ENCODE data around the gene ZNF846.
"Not testable (repeated sequence)": the region's sequence is repeated elsewhere in the genome, so short reads cannot be mapped to it uniquely, and the experiment has no call there.

ZNF846 gene

DNA sequence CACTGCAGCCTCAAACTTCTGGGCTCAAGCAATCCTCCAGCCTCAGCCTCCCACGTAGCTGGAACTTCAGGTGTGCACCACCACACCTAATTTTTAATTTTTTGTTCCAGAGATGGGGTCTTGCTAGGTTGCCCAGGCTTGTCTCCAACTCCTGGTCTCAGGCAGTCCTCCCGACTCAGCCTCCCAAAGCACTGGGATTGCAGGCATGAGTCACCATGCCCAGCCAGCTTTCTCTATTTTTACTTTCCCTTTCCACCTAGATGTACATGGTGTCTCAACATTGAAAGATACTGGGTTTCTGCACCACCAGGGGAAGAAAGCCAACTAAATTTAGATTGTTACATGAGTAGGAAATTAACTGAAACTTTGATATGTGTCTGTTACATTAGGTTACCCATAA is 13.8 kb upstream of the ZNF846 start:
- DNase-seq = no peak

DNA sequence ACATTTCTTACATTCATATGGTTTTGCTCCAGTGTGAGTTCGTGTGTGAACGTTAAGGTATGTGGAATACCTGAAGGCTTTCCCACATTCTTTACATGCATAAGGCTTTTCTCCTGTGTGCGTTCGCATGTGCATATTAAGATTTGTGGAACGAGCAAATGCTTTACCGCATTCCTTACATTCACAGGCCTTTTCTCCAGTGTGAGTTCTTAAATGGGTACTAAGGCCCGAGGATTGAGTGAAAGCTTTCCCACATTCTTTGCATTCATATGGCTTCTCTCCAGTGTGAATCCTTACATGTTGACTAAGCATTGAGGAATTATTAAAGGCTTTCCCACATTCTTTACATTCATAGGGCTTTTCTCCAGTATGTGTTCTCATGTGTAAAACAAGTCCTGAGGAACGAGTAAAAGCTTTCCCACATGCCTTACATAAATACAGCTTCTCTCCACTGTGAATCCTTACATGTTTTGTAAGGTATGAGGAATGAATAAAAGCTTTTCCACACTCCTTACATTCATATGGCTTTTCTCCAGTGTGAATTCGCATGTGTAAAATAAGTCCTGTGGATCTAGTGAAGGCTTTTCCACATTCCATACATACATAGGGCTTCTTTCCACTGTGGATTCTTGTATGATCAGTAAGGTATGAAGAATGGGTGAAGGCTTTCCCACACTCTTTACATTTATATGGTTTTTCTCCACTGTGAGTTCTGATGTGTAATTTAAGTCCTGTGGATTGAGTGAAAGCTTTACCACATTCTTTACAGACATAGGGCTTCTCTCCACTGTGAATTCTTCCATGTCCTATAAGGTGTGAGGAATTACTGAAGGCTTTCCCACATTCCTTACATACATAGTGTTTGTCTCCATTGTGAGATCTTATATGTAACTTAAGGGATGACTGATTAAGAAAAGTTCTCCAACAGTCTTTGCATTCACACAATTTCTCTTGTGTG is 10.7 kb downstream of the ZNF846 start:
- no peak for DNase-seq

GRCh38 chr19:9752701-9753443 is 15.7 kb downstream of the ZNF846 start:
- no peak for DNase-seq

DNA sequence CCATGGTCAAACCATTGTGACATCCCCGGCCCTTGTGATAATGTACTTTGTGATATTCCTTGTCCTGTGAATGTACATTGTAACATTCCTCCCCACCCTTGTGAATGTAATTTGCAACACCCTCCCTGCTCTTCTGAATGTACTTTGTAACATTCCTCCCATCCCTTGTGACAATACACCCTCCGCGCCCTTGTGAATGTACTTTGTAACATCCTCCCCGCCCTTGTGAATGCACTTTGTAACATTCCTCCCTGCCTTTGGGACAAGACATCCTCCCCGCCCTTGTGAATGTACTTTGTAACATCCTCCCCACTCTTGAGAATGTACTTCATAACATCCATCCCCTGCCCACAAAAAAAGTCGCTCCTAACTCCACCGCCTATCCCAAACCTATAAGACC is 17.1 kb downstream of the ZNF846 start:
- DNase-seq = no peak

GRCh38 chr19:9741476-9742171 is 26.9 kb downstream of the ZNF846 start:
- no peak for DNase-seq

GRCh38 chr19:9735986-9736385 is 32.6 kb downstream of the ZNF846 start:
- DNase-seq = no peak

DNA sequence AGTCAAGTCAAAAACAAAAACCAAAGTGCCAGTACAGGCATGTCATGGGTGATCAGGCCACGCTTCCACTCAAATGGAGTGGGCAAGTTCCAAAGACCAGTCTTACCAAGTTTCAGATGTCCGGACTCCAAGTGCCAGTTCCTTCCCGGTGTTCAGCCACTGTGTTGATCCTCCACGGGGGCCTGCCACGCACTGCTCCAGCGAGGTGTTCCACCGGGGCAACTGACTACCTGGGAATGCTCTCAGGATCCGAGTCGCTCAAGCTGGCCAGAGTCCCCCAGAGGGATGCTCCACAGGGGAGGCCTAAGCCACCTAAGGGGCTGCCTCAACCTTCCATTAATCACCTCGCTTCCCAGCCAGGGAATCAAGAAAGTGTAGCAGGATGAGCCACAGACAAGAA is 38.5 kb downstream of the ZNF846 start:
- not testable (repeated sequence) for DNase-seq

DNA sequence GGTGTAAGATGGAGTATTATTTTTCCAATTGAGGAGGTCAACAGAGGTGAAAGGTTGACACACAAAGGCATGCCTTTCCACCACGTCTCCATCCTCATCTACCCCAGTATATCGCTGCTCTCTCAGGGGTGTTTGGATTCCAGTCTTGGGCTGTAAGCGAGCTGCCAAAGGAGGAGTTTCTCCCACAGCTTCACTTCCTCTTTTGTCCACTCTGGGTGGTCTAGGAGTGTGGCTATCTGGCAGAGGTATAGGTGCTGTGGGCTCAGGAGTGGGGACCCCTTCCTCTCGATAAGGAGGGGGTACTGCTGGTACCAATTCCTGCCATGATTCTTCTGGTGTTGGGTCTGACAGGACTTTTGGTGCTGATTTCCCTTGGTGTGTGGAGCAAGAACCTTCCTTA is 39.4 kb downstream of the ZNF846 start:
- DNase-seq = no peak

DNA sequence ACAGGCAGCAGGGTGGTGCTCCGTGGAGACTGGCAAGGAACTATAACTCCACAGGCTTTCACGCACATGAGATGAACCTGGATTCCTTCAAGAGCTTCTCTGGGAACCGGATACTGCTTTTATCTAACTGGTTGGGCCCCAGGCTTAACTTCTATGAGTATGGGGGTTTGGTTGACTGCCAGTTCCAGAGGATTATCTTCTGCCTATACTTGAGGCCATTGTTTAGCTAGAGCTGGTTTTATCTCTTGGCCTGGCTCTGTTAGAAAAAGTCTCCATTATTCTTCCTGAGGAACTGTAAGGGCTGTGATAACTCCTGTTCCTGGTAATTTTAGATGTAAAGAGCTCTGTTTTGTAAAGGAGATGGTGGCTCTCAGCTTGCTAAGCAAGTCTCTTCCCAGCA is 40.9 kb downstream of the ZNF846 start:
- no peak for DNase-seq

GRCh38 chr19:9725508-9726201 is 42.9 kb downstream of the ZNF846 start:
- not testable (repeated sequence) for DNase-seq

GRCh38 chr19:9724157-9724556 is 44.4 kb downstream of the ZNF846 start:
- no peak for DNase-seq

DNA sequence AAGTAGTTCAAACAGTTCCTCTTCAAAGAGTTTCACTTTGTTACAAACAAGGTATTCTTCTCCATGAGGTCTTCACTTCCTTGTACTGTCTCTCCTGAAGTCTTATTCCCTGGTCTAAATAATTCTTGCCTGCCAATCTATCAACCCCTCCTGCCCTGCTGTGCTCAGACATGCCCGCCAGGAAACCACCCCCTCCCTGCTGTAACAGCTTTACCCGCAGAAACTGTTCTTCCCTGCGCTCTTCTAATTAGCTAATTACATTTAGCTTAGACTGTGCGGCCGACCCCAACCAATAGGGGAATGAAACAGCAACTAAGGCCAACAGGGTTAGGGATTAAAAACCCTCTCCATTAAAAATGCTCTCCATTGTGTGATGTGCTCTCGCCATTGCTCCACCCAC is 46.7 kb downstream of the ZNF846 start:
- DNase-seq = no peak

DNA sequence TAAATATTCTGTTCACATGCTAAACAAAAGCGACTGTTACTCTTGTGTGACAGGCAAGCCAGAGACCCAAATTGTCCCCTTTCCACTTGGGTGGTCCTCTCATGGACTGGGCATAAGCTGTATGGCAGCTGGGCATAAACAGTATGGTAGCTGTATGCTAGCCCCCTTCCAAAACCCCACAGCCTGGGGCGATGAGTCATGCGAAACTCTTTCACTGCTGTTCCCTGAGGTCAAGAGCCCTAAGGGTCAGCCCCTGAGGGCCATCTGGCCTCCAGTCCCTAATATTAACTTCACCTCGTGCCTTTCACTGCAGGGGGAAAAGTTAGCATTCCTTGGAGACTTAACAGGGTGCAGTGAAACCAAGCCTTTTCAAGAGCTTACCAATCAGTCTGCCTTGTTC is 48.0 kb downstream of the ZNF846 start:
- DNase-seq = no peak

- no peak for DNase-seq
Observed at GRCh38 chr19:9711815-9712214, 56.7 kb downstream of the ZNF846 start.

DNA sequence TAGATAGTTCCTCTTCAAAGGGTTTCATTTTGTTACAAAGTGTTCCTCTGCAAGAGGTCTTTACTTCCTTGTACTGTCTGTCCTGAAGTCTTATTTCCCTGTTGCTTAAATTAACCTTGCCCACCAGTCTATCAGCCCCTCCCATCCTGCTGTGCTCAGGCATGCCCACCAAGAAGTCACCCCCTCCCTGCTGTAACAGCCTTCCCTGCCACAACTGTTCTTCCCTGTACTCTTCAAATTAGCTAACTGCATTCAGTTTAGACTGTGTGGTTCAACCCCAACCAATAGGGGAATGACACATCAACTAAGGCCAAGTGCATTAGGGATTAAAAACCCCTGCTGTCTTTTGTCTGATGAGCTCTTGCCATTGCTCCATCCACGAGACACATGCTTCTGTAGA is 59.2 kb downstream of the ZNF846 start:
- DNase-seq = no peak

GRCh38 chr19:9705836-9706235 is 62.7 kb downstream of the ZNF846 start:
- no peak for DNase-seq

DNA sequence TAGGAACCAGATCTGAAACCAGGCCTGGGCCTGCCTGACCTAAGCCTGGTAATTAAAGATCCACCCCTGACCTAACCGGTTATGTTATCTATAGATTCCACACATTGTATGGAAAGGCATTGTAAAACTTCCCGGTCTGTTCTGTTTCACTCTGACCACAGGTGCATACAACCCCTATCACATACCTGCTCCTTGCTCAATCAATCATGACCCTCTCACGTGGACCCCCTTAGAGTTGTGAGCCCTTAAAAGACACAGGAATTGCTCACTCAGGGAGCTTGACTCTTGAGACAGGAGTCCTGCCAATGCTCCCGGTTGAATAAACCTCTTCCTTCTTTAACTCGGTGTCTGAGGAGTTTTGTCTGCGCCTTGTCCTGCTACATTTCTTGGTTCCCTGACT is 66.4 kb downstream of the ZNF846 start:
- no peak for DNase-seq

Data from NCI-H1930 (cell line).